ENCODE measurements around the gene DPF1.

- TF ChIP-seq, protein P1, sequence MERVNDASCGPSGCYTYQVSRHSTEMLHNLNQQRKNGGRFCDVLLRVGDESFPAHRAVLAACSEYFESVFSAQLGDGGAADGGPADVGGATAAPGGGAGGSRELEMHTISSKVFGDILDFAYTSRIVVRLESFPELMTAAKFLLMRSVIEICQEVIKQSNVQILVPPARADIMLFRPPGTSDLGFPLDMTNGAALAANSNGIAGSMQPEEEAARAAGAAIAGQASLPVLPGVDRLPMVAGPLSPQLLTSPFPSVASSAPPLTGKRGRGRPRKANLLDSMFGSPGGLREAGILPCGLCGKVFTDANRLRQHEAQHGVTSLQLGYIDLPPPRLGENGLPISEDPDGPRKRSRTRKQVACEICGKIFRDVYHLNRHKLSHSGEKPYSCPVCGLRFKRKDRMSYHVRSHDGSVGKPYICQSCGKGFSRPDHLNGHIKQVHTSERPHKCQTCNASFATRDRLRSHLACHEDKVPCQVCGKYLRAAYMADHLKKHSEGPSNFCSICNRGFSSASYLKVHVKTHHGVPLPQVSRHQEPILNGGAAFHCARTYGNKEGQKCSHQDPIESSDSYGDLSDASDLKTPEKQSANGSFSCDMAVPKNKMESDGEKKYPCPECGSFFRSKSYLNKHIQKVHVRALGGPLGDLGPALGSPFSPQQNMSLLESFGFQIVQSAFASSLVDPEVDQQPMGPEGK (CRISPR knock-in tag; IDR thresholded peaks at IDR 0.05; ENCODE audit: borderline replicate concordance), result no peak
- TF ChIP-seq RARB (CRISPR knock-in tag; IDR thresholded peaks at IDR 0.05), result no peak
- TF ChIP-seq, protein P2, sequence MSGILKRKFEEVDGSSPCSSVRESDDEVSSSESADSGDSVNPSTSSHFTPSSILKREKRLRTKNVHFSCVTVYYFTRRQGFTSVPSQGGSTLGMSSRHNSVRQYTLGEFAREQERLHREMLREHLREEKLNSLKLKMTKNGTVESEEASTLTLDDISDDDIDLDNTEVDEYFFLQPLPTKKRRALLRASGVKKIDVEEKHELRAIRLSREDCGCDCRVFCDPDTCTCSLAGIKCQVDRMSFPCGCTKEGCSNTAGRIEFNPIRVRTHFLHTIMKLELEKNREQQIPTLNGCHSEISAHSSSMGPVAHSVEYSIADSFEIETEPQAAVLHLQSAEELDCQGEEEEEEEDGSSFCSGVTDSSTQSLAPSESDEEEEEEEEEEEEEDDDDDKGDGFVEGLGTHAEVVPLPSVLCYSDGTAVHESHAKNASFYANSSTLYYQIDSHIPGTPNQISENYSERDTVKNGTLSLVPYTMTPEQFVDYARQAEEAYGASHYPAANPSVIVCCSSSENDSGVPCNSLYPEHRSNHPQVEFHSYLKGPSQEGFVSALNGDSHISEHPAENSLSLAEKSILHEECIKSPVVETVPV (CRISPR knock-in tag; IDR thresholded peaks at IDR 0.05), result no peak
Measured at GRCh38 chr19:38263689-38264485, 39.9 kb upstream of the DPF1 start.
